B cell (primary cell): ENCODE results near the gene ARL17B. TPM values are rescaled to one million over a fixed set of nuclear protein-coding genes. Genes with fewer than 3 reads are reported as not detected.
"Not testable (repeated sequence)": the region's sequence is repeated elsewhere in the genome, so short reads cannot be mapped to it uniquely, and the experiment has no call there.

ENCODE experiments used
- ATAC-seq: fragments of 200-7000 bp; cut with Tn5 transposase; one replicate; pipeline ENCODE4 v1.10.0; 2021; ENCODE audit warnings: low read depth, mild to moderate bottlenecking, moderate number of reproducible peaks, moderate library complexity
- CTCF ChIA-PET: fragments of 350-600 bp; sonication (Branson Sonifier 250); formaldehyde crosslinking; loops from one replicate; lab custom pipeline; 2021; ENCODE audit warnings: antibody characterized with exemption, inconsistent platforms; lab: Charles Lee
- POLR2A ChIA-PET: fragments of 350-600 bp; sonication (Branson Sonifier 250); formaldehyde crosslinking; loops from one replicate; lab custom pipeline; 2021; ENCODE audit warnings: antibody characterized with exemption; lab: Charles Lee
- DNase-seq: peaks from one replicate; pipeline ENCODE4 v3.0.0; 2013
- H2AFZ ChIP-seq: 2 replicates; pipeline ENCODE4 v1.6.1; 2012; ENCODE audit warnings: mild to moderate bottlenecking, low read depth, low read length; ENCODE audit not compliant: insufficient read depth, poor library complexity, severe bottlenecking
- H3K27ac ChIP-seq, 2 donors: 1 replicate in 1 of 2; 2 replicates in 1 of 2; pipeline ENCODE4 v1.5.1; 2012 to 2013; ENCODE audit warnings: low read length in 2 of 2, mild to moderate bottlenecking in 2 of 2, moderate library complexity in 1 of 2
- H3K27me3 ChIP-seq, 4 experiments: fragments of 200-600 bp in 1 of 4; sonication (generic) in 1 of 4; replicated peaks in 1 of 4; 1 replicate in 2 of 4; 2 replicates in 2 of 4; pipeline versions ENCODE4 v1.6.1 to v1.7.0; 2013 to 2016; ENCODE audit warnings: low read length in 3 of 4, mild to moderate bottlenecking in 2 of 4, mixed read lengths in 1 of 4, moderate library complexity in 1 of 4; ENCODE audit not compliant: insufficient read depth in 4 of 4, control insufficient read depth in 3 of 4; ENCODE audit errors: control extremely low read depth in 1 of 4
- H3K36me3 ChIP-seq, 2 experiments: replicated peaks in 1 of 2; 1 replicate in 1 of 2; 2 replicates in 1 of 2; pipeline versions ENCODE4 v1.6.1 to v1.7.1; 2013; ENCODE audit warnings: low read length in 1 of 2; ENCODE audit not compliant: insufficient read depth in 2 of 2, control insufficient read depth in 1 of 2; ENCODE audit errors: control extremely low read depth in 1 of 2, extremely low read depth in 1 of 2
- H3K4me1 ChIP-seq, 2 donors: fragments of 200-600 bp in 1 of 2; sonication (generic) in 1 of 2; 1 replicate in 1 of 2; 2 replicates in 1 of 2; pipeline versions ENCODE4 v1.5.1 to v1.6.1; 2013 to 2017; ENCODE audit warnings: low read length in 2 of 2; ENCODE audit not compliant: control insufficient read depth in 2 of 2, insufficient read depth in 2 of 2
- H3K4me2 ChIP-seq: replicated peaks from 2 replicates; pipeline ENCODE3; 2012; ENCODE audit warnings: mild to moderate bottlenecking, low read depth, low read length; ENCODE audit not compliant: poor library complexity, severe bottlenecking
- H3K4me3 ChIP-seq, 5 experiments: fragments of 200-600 bp in 1 of 5; sonication (generic) in 1 of 5; 1 replicate in 3 of 5; 2 replicates in 2 of 5; pipeline versions ENCODE4 v1.5.1 to v1.7.0; 2011 to 2016; ENCODE audit warnings: low read length in 4 of 5, mild to moderate bottlenecking in 4 of 5, low read depth in 2 of 5, control low read depth in 1 of 5, moderate library complexity in 1 of 5; ENCODE audit not compliant: insufficient read depth in 1 of 5; ENCODE audit errors: control extremely low read depth in 1 of 5, extremely low read depth in 1 of 5
- H3K79me2 ChIP-seq: fragments of 200-600 bp; sonication (generic); one replicate; pipeline ENCODE4 v1.6.0; 2016; ENCODE audit warnings: low read length; ENCODE audit not compliant: control insufficient read depth, insufficient read depth
- H3K9ac ChIP-seq: fragments of 200-600 bp; sonication (generic); 2 replicates; pipeline ENCODE4 v1.6.1; 2017; ENCODE audit warnings: mild to moderate bottlenecking, low read length, moderate library complexity
- H3K9me3 ChIP-seq, 3 donors: one replicate each; pipeline versions ENCODE4 v1.6.1 to v1.7.1; 2013; ENCODE audit warnings: low read length in 2 of 3; ENCODE audit not compliant: control insufficient read depth in 2 of 3, insufficient read depth in 1 of 3; ENCODE audit errors: control extremely low read depth in 1 of 3
- H4K20me1 ChIP-seq: 2 replicates; pipeline ENCODE4 v1.6.0; 2012; ENCODE audit warnings: mild to moderate bottlenecking, low read length; ENCODE audit not compliant: insufficient read depth, control insufficient read depth, poor library complexity, severe bottlenecking
- H3K27ac Mint-ChIP-seq: one replicate; pipeline ENCODE4 v1.8.0; 2021; ENCODE audit warnings: mixed read lengths
- H3K27me3 Mint-ChIP-seq: one replicate; pipeline ENCODE4 v1.8.0; 2021; ENCODE audit warnings: mixed read lengths
- H3K4me1 Mint-ChIP-seq: one replicate; pipeline ENCODE4 v1.8.0; 2021; ENCODE audit warnings: mixed read lengths
- H3K4me3 Mint-ChIP-seq: one replicate; pipeline ENCODE4 v1.8.0; 2021; ENCODE audit warnings: mixed read lengths
- H3K9me3 Mint-ChIP-seq: one replicate; pipeline ENCODE4 v1.8.0; 2022; ENCODE audit warnings: mixed read lengths; ENCODE audit not compliant: insufficient read depth
- WGBS: methylation state at CpG from one replicate; pipeline ENCODE4 v1.1.5; 2013; ENCODE audit warnings: missing lambda C conversion rate; ENCODE audit not compliant: insufficient coverage; 5-methylcytosine and 5-hydroxymethylcytosine counted together
- intact Hi-C: fragments of 100-400 bp; cut with micrococcal nuclease; formaldehyde crosslinking; loops from one replicate; pipeline ENCODE4 v1.10.0; 2022
- polyA plus RNA-seq: library from polyadenylated mRNA; depleted of rRNA; stranded (reverse); fragments of >200 nt; gene quantifications from 2 replicates; pipeline ENCODE4 v1.2.3, GENCODE V29; 2012
- total RNA-seq, 2 donors: library from RNA; stranded (reverse); fragments of 120-200 nt in 1 of 2; gene quantifications; 1 replicate in 1 of 2; 2 replicates in 1 of 2; pipeline versions ENCODE4 v1.2.3 to v1.2.4, GENCODE V29; 2013 to 2022

Gene ARL17B
- total and polyA plus RNA-seq, 2 donors (not counting 1 experiment from before 2014, with no cell fraction given) = 6.8 to 33.4 TPM

GRCh38 chr17:46244949-46245768, 116.4 kb downstream of the ARL17B start:
- H3K9ac ChIP-seq, H4K20me1 ChIP-seq, POLR2A ChIA-PET, H3K36me3 ChIP-seq, DNase-seq, H3K9me3 ChIP-seq, H3K9me3 Mint-ChIP-seq, H3K4me1 ChIP-seq, H3K27me3 ChIP-seq, H3K27me3 Mint-ChIP-seq, H3K4me2 ChIP-seq, CTCF ChIA-PET, H3K4me3 ChIP-seq, H3K27ac ChIP-seq, intact Hi-C loops, H3K4me1 Mint-ChIP-seq, H3K79me2 ChIP-seq: not testable (repeated sequence)
- peak overlapping the region; percentile 63 for H3K4me3 Mint-ChIP-seq
- 83% methylated on average over 2 of the region's 14 CpGs for WGBS
- ATAC-seq = peak; percentile 89
- H2AFZ ChIP-seq = peak overlapping the region; percentile 28
- peak overlapping the region; percentile 76 for H3K27ac Mint-ChIP-seq

GRCh38 chr17:46244339-46244913, 117.1 kb downstream of the ARL17B start:
- intact Hi-C loops, H3K4me1 Mint-ChIP-seq, H3K4me1 ChIP-seq, H3K9me3 ChIP-seq, H3K27me3 ChIP-seq, POLR2A ChIA-PET, H3K9ac ChIP-seq, H3K9me3 Mint-ChIP-seq, DNase-seq, H2AFZ ChIP-seq, H3K27me3 Mint-ChIP-seq, H3K79me2 ChIP-seq, ATAC-seq, CTCF ChIA-PET, H3K4me3 ChIP-seq, H3K4me2 ChIP-seq, H3K27ac Mint-ChIP-seq, H3K36me3 ChIP-seq, H4K20me1 ChIP-seq, H3K4me3 Mint-ChIP-seq, H3K27ac ChIP-seq: not testable (repeated sequence)
- no CpG with 5 or more reads among the region's 27 CpGs for WGBS

GRCh38 chr17:46243928-46244327, 117.6 kb downstream of the ARL17B start:
- CTCF ChIA-PET, H3K4me2 ChIP-seq, H3K4me1 Mint-ChIP-seq, ATAC-seq, intact Hi-C loops, H3K27ac Mint-ChIP-seq, H3K79me2 ChIP-seq, POLR2A ChIA-PET, H2AFZ ChIP-seq, H4K20me1 ChIP-seq, DNase-seq, H3K9me3 Mint-ChIP-seq, H3K4me3 ChIP-seq, H3K9ac ChIP-seq, H3K4me1 ChIP-seq, H3K27me3 ChIP-seq, H3K4me3 Mint-ChIP-seq, H3K27me3 Mint-ChIP-seq, H3K36me3 ChIP-seq, H3K27ac ChIP-seq, H3K9me3 ChIP-seq: not testable (repeated sequence)
- no CpG with 5 or more reads among the region's 23 CpGs for WGBS

- CTCF ChIA-PET, H3K27me3 ChIP-seq, intact Hi-C loops, H3K79me2 ChIP-seq, H3K4me3 ChIP-seq, H3K27ac Mint-ChIP-seq, DNase-seq, H3K4me1 ChIP-seq, H3K9me3 ChIP-seq, H3K27ac ChIP-seq, H3K4me3 Mint-ChIP-seq, H3K27me3 Mint-ChIP-seq, H3K9me3 Mint-ChIP-seq, ATAC-seq, H4K20me1 ChIP-seq, H2AFZ ChIP-seq, H3K4me2 ChIP-seq, POLR2A ChIA-PET, H3K36me3 ChIP-seq, H3K4me1 Mint-ChIP-seq, H3K9ac ChIP-seq: not testable (repeated sequence)
- no CpG with 5 or more reads among the region's 38 CpGs for WGBS
Measured at GRCh38 chr17:46243505-46243904, 118.1 kb downstream of the ARL17B start.
